DND-41 (cell line): Measurements from ENCODE around the gene OR2B2.

ENCODE experiments used
- ATAC-seq: fragments of 200-7000 bp; cut with Tn5 transposase; 3 replicates; pipeline ENCODE4 v1.9.1; 2021; ENCODE audit warnings: low read depth; ENCODE audit not compliant: insufficient read depth
- DNase-seq: peaks from one replicate; pipeline ENCODE4 v3.0.0-alpha.2; 2020
- H2AFZ ChIP-seq: 2 replicates; pipeline ENCODE4 v1.6.0; 2012; ENCODE audit warnings: low read depth, low read length
- H3K27ac ChIP-seq: 2 replicates; pipeline ENCODE4 v1.5.1; 2012; ENCODE audit warnings: low read length, inconsistent platforms
- H3K27me3 ChIP-seq: fragments of 200-600 bp; sonication (generic); 2 replicates; pipeline ENCODE4 v1.6.0; 2012; ENCODE audit warnings: low read length, mild to moderate bottlenecking, inconsistent platforms; ENCODE audit not compliant: insufficient read depth, poor library complexity
- H3K36me3 ChIP-seq: 2 replicates; pipeline ENCODE4 v1.5.1; 2012; ENCODE audit warnings: low read length, inconsistent platforms; ENCODE audit not compliant: insufficient read depth
- H3K4me1 ChIP-seq: 2 replicates; pipeline ENCODE4 v1.5.1; 2012; ENCODE audit warnings: mild to moderate bottlenecking, low read length; ENCODE audit not compliant: insufficient read depth
- H3K4me2 ChIP-seq: 2 replicates; pipeline ENCODE4 v1.6.0; 2012; ENCODE audit warnings: mild to moderate bottlenecking, moderate library complexity, low read length, inconsistent platforms; ENCODE audit not compliant: insufficient read depth
- H3K4me3 ChIP-seq, 2 experiments: fragments of 200-600 bp in 1 of 2; shearing (Covaris generic) in 1 of 2; 2 replicates each; pipeline ENCODE4 v1.5.1; 2012 to 2016; ENCODE audit warnings: inconsistent platforms in 2 of 2, low read length in 2 of 2, mild to moderate bottlenecking in 2 of 2, low read depth in 1 of 2, moderate library complexity in 1 of 2
- H3K79me2 ChIP-seq: 2 replicates; pipeline ENCODE4 v1.6.0; 2012; ENCODE audit warnings: low read length, inconsistent platforms; ENCODE audit not compliant: insufficient read depth
- H3K9ac ChIP-seq: 2 replicates; pipeline ENCODE4 v1.6.0; 2012; ENCODE audit warnings: low read depth, mild to moderate bottlenecking, inconsistent platforms, low read length, moderate library complexity
- H3K9me3 ChIP-seq: 2 replicates; pipeline ENCODE4 v1.5.1; 2012; ENCODE audit warnings: low read length, moderate library complexity, mild to moderate bottlenecking, inconsistent platforms; ENCODE audit not compliant: insufficient read depth, severe bottlenecking
- H4K20me1 ChIP-seq: 2 replicates; pipeline ENCODE4 v1.6.0; 2012; ENCODE audit warnings: low read length; ENCODE audit not compliant: insufficient read depth
- EZH2 ChIP-seq: IDR thresholded peaks from 3 replicates; pipeline ENCODE4 v1.6.1; 2012; ENCODE audit warnings: borderline replicate concordance, low read depth, mild to moderate bottlenecking, moderate library complexity, low read length, inconsistent platforms; ENCODE audit not compliant: severe bottlenecking
- TF ChIP-seq, protein P1 (sequence below): IDR thresholded peaks from 2 replicates; pipeline ENCODE4 v1.5.1; 2012; ENCODE audit warnings: borderline replicate concordance, low read length, moderate library complexity, mild to moderate bottlenecking; ENCODE audit not compliant: poor library complexity, severe bottlenecking; ENCODE audit errors: extremely low read depth

Gene OR2B2

DNA sequence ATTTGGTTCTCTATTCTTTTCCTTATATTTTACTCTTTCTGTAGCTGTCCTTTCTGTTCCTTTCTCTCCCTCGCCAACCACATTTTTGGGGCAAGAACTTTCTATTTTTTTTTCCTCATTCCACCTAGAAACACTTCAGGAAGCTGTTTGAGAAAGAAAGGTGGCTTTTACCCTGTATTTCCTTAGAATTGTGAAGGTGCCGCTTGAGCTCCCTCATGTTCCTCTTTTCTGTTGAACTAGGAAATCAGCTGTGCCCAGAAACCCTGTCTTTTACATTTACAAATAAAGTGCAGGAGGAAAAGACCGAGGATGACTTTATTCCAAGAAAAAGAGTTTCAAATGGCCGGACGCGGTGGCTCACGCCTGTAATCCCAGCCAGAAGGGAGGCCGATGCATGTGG lies 38.2 kb downstream of the OR2B2 start:
- Histone ChIP-seq H3K9ac (peak overlapping the region; percentile 85), H3K9me3 (no peaks in the 10 kb centered on the region), H3K36me3 (no peaks in the 10 kb centered on the region; the same call in 1 of the 2 replicates), H3K27ac (peak overlapping the region; percentile 99), H3K4me3 (peak overlapping the region in 1 of 2 experiments; percentile 65; a peak in 2 of 4 replicates), H3K4me2 (peak overlapping the region; percentile 71), H3K27me3 (no peaks in the 10 kb centered on the region), H2AFZ (peak overlapping the region; percentile 61; the same call in 1 of the 2 replicates), H4K20me1 (no peaks in the 10 kb centered on the region; the same call in 1 of the 2 replicates), H3K79me2 (peaks cover 10% of the 10 kb centered on the region), H3K4me1 (peaks cover 55% of the 10 kb centered on the region)
- TF ChIP-seq EZH2, result no peak
- TF ChIP-seq, protein P1, sequence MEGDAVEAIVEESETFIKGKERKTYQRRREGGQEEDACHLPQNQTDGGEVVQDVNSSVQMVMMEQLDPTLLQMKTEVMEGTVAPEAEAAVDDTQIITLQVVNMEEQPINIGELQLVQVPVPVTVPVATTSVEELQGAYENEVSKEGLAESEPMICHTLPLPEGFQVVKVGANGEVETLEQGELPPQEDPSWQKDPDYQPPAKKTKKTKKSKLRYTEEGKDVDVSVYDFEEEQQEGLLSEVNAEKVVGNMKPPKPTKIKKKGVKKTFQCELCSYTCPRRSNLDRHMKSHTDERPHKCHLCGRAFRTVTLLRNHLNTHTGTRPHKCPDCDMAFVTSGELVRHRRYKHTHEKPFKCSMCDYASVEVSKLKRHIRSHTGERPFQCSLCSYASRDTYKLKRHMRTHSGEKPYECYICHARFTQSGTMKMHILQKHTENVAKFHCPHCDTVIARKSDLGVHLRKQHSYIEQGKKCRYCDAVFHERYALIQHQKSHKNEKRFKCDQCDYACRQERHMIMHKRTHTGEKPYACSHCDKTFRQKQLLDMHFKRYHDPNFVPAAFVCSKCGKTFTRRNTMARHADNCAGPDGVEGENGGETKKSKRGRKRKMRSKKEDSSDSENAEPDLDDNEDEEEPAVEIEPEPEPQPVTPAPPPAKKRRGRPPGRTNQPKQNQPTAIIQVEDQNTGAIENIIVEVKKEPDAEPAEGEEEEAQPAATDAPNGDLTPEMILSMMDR, result no peak
- ATAC-seq (no peak), DNase-seq (no peak)

DNA sequence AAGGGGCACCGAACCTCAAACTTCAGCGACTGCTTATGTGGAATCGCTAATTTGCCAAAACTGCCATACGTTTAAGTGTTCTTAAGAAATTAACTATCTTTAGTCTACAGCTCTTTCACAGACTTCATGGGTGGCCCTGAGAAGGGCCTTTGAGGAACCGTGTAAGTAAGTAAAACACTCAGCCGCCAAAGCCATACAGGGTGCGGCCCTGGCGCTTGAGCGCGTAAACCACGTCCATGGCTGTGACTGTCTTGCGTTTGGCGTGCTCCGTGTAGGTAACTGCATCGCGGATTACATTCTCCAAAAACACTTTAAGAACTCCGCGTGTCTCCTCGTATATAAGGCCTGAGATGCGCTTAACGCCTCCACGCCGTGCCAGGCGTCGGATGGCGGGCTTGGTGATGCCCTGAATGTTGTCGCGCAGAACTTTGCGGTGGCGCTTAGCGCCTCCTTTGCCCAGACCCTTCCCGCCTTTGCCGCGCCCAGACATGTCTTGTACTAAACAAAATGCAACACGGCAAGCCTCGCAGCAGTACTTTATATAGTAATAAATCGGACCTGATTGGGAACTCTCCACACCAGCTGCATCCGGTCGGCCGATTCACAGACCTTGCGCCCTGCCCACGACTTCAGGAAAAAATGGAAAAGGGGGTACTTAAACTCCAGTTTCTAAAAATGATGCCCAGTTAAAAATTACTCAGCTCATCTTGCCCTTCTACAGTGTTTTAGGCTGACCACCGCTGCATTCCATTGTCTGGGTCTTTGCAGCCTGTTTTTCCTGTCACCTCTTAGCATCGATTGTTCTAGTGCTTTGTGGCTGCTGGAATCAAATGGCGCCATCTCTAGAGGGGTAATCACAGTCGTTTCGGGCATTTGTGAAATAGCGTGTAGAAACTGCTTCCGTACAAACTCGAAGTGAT lies 38.9 kb downstream of the OR2B2 start:
- DNase-seq, result peak; percentile 93
- H3K9ac ChIP-seq, result peak overlapping the region; percentile 85
- peak overlapping the region; percentile 61 for H2AFZ ChIP-seq
- H3K4me1 ChIP-seq, result peaks cover 62% of the 10 kb centered on the region
- no peaks in the 10 kb centered on the region; the same call in 1 of the 2 replicates for H3K36me3 ChIP-seq
- no peaks in the 10 kb centered on the region; the same call in 1 of the 2 replicates for H4K20me1 ChIP-seq
- peak overlapping the region; percentile 71 for H3K4me2 ChIP-seq
- H3K9me3 ChIP-seq, result no peaks in the 10 kb centered on the region
- H3K4me3 ChIP-seq, result peak overlapping the region; percentile 38 to 65; a peak in 3 of 4 replicates
- peak overlapping the region; percentile 99 for H3K27ac ChIP-seq
- no peak for TF ChIP-seq EZH2
- TF ChIP-seq, protein P1, result peak; percentile 14
- H3K79me2 ChIP-seq, result peaks cover 10% of the 10 kb centered on the region
- H3K27me3 ChIP-seq, result no peaks in the 10 kb centered on the region
- ATAC-seq, result peak; percentile 66

DNA sequence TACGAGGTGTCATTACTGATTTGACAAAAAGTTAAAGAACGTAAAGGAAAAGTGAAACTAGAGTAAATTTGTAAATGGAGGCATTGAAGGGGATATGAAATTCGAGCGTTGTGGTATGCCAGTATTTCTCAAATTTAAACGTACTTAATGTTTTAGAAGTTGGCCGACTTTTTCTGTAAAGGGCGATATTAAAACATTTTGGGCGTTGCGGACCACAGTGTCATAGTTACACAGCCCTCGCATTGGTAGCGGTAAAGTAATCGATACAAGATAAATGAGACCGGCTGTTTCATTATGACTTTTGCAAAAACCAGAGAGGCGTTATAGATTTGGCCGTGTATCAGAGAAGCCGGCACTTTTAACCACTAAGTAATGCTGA lies 39.6 kb downstream of the OR2B2 start:
- ATAC-seq (peak; percentile 4), DNase-seq (no peak)
- no peak for TF ChIP-seq EZH2
- TF ChIP-seq, protein P1, result no peak
- H3K9me3 ChIP-seq, result no peaks in the 10 kb centered on the region
- H3K4me1 ChIP-seq, result peaks cover 68% of the 10 kb centered on the region
- H3K27ac ChIP-seq, result peak overlapping the region; percentile 99
- H3K36me3 ChIP-seq, result no peaks in the 10 kb centered on the region; the same call in 1 of the 2 replicates
- H4K20me1 ChIP-seq, result no peaks in the 10 kb centered on the region; the same call in 1 of the 2 replicates
- no peaks in the 10 kb centered on the region for H3K27me3 ChIP-seq
- peak overlapping the region; percentile 38 to 65; a peak in 3 of 4 replicates for H3K4me3 ChIP-seq
- peak overlapping the region; percentile 71 for H3K4me2 ChIP-seq
- H3K79me2 ChIP-seq, result peaks cover 10% of the 10 kb centered on the region
- H2AFZ ChIP-seq, result no peak overlapping the region
- H3K9ac ChIP-seq, result peak overlapping the region; percentile 85
